ENCODE results near the gene PLEKHA1.

DNA sequence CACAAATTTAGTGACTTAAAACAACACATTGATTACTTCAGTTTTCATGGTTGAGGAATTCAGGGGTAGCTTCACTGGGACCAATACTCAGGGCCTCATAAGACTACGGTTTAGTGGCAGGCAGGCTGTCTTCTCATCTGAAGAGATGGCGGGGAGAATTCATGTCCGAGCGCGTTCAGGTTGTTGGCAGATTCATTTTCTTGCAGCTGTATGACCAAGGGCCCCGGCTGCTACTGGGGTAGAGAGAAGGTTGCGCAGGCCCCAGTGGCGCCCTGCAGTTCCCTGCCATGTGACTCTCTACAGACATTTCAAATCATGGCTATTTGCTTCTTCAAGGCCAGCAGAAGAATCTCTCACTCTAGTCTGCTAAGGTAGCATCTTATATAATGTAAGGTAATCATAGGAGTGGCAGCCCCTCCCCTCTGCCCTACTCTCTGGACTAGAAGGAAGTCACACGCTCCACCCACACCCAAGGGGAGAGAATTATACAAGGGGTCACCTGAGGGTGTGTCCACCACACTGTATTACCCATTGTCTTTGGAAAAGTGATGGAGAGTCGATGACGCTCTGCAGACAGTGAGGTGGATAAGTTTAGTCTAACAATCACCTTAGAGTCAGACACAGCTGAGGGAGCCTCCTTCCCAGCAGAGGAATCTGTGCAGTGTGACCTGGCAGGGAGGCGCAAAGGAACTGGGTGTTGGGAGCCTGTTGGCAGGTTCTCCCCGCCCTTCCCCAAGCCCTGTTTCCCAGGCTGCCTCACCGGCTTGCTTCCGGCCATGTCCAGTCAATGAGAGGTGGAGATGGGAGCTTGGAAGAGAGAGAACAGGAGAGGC lies 35.7 kb upstream of the PLEKHA1 start:
- TF ChIP-seq, protein P1, sequence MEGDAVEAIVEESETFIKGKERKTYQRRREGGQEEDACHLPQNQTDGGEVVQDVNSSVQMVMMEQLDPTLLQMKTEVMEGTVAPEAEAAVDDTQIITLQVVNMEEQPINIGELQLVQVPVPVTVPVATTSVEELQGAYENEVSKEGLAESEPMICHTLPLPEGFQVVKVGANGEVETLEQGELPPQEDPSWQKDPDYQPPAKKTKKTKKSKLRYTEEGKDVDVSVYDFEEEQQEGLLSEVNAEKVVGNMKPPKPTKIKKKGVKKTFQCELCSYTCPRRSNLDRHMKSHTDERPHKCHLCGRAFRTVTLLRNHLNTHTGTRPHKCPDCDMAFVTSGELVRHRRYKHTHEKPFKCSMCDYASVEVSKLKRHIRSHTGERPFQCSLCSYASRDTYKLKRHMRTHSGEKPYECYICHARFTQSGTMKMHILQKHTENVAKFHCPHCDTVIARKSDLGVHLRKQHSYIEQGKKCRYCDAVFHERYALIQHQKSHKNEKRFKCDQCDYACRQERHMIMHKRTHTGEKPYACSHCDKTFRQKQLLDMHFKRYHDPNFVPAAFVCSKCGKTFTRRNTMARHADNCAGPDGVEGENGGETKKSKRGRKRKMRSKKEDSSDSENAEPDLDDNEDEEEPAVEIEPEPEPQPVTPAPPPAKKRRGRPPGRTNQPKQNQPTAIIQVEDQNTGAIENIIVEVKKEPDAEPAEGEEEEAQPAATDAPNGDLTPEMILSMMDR (IDR thresholded peaks at IDR 0.05; ENCODE audit: insufficient read depth, low read length, poor library complexity, severe bottlenecking): no peak
- no peak for TF ChIP-seq EZH2phosphoT487 (conservative IDR thresholded peaks at IDR 0.05; ENCODE audit: low read length)

Data from SU-DHL-6 (cell line).